Mesendoderm (in vitro differentiated cells): ENCODE results near the gene DBET.
"Not testable (repeated sequence)": the region's sequence is repeated elsewhere in the genome, so short reads cannot be mapped to it uniquely, and the experiment has no call there.

Experiments used
- DNase-seq: peaks from one replicate; pipeline ENCODE4 v3.0.0; 2013
- H2AK5ac ChIP-seq: 2 replicates; pipeline ENCODE4 v1.6.1; 2013; ENCODE audit warnings: low read length, inconsistent platforms
- H2BK120ac ChIP-seq: 2 replicates; pipeline ENCODE4 v1.6.1; 2013; ENCODE audit warnings: low read depth, mild to moderate bottlenecking, low read length, moderate library complexity, mixed read lengths
- H2BK15ac ChIP-seq: replicated peaks from 2 replicates; pipeline ENCODE4 v1.6.1; 2013; ENCODE audit warnings: low read depth, mild to moderate bottlenecking, moderate library complexity
- H2BK5ac ChIP-seq: 2 replicates; pipeline ENCODE4 v1.6.1; 2013; ENCODE audit warnings: low read length, inconsistent platforms
- H3K18ac ChIP-seq: 2 replicates; pipeline ENCODE4 v1.6.1; 2013; ENCODE audit warnings: mild to moderate bottlenecking, low read length, mixed read lengths
- H3K23ac ChIP-seq: one replicate; pipeline ENCODE4 v1.6.1; 2013; ENCODE audit warnings: low read length
- H3K27ac ChIP-seq: 2 replicates; pipeline ENCODE4 v1.5.1; 2013; ENCODE audit warnings: low read depth, mild to moderate bottlenecking, inconsistent platforms, low read length, moderate library complexity
- H3K27me3 ChIP-seq: 2 replicates; pipeline ENCODE4 v1.6.1; 2013; ENCODE audit warnings: low read length, control low read depth, mild to moderate bottlenecking, inconsistent platforms; ENCODE audit not compliant: insufficient read depth, poor library complexity
- H3K36me3 ChIP-seq: 2 replicates; pipeline ENCODE4 v1.6.1; 2013; ENCODE audit warnings: low read length, inconsistent platforms; ENCODE audit not compliant: control insufficient read depth, insufficient read depth
- H3K4ac ChIP-seq: one replicate; pipeline ENCODE4 v1.6.1; 2013; ENCODE audit warnings: low read depth, mild to moderate bottlenecking, low read length, moderate library complexity
- H3K4me1 ChIP-seq: 2 replicates; pipeline ENCODE4 v1.6.1; 2013; ENCODE audit warnings: low read depth, low read length, inconsistent platforms; ENCODE audit not compliant: control insufficient read depth
- H3K4me2 ChIP-seq: 2 replicates; pipeline ENCODE4 v1.6.1; 2013; ENCODE audit warnings: low read length
- H3K4me3 ChIP-seq: 2 replicates; pipeline ENCODE4 v1.5.1; 2013; ENCODE audit warnings: mild to moderate bottlenecking, low read length
- H3K56ac ChIP-seq: one replicate; pipeline ENCODE4 v1.6.1; 2013; ENCODE audit warnings: low read length
- H3K79me1 ChIP-seq: 2 replicates; pipeline ENCODE4 v1.6.1; 2013; ENCODE audit warnings: low read length, inconsistent platforms
- H3K79me2 ChIP-seq: 2 replicates; pipeline ENCODE4 v1.6.1; 2013; ENCODE audit warnings: mild to moderate bottlenecking, low read length; ENCODE audit not compliant: control insufficient read depth, insufficient read depth
- H3K9ac ChIP-seq: 2 replicates; pipeline ENCODE4 v1.6.1; 2013; ENCODE audit warnings: low read length, inconsistent platforms
- H4K5ac ChIP-seq: one replicate; pipeline ENCODE4 v1.6.1; 2013; ENCODE audit warnings: low read length
- H4K8ac ChIP-seq: one replicate; pipeline ENCODE4 v1.6.1; 2013; ENCODE audit warnings: low read depth, mild to moderate bottlenecking, control low read depth, low read length, moderate library complexity
- WGBS: extraction: QIAGEN DNeasy Blood & Tissue Kit; methylation state at CpG from one replicate; pipeline ENCODE4 v1.1.7; 2013; ENCODE audit warnings: low lambda C conversion rate, missing lambda C conversion rate; ENCODE audit not compliant: insufficient coverage; ENCODE audit errors: extremely low coverage; 5-methylcytosine and 5-hydroxymethylcytosine counted together

Gene DBET

DNA sequence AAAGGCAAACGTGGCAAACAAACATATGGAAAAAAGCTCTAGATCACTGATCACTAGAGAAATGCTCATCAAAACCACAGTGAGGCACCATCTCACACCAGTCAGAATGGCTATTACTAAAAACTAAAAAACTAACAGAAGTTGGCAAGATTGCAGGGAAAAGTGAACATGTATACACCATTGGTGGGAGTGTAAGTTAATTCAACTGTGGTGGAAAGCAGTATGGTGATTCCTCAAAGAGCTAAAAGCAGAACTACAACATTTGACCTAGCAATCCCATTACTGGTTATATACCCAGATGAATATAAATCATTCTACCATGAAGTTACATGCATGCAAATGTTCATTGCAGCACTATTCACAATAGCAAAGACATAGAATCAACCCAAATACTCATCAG lies 29.7 kb downstream of the DBET start:
- H2BK5ac ChIP-seq, result not testable (repeated sequence)

DNA sequence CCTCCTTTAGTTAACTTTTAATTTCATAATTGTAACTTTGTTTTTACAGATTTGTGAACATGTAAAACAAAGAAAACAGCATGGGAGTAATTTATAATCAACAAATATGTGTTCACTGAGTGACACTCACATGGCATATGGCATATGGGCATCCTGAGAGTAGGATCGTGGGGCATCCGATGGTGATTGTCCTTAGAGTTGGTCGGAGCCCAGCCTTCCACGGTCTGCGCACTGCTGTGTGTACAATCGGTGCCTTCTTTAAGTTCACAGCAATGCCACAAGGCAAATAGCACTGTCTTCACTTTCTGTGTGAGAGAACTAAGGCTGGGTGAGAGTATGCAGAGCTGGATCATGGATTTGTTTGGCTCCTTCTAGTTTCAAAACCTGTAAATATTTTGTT lies 31.0 kb downstream of the DBET start:
- H3K79me2 ChIP-seq, H3K18ac ChIP-seq, H3K4me2 ChIP-seq, H3K4me1 ChIP-seq, H3K9ac ChIP-seq, DNase-seq, H4K8ac ChIP-seq, H2BK120ac ChIP-seq, H3K4me3 ChIP-seq, H3K27ac ChIP-seq, H3K36me3 ChIP-seq, H3K4ac ChIP-seq, H2BK15ac ChIP-seq, H3K27me3 ChIP-seq, H3K23ac ChIP-seq, H2BK5ac ChIP-seq, H4K5ac ChIP-seq, H2AK5ac ChIP-seq, H3K56ac ChIP-seq, H3K79me1 ChIP-seq: not testable (repeated sequence)
- WGBS, result no CpG with 5 or more reads among the region's 6 CpGs

More for the DNA sequence above, 29.7 kb downstream of the DBET start:
- H3K23ac ChIP-seq, H3K4ac ChIP-seq, H4K5ac ChIP-seq, H3K79me2 ChIP-seq, H3K18ac ChIP-seq, H3K27me3 ChIP-seq, H3K36me3 ChIP-seq, H3K9ac ChIP-seq, H4K8ac ChIP-seq, H2AK5ac ChIP-seq, H2BK15ac ChIP-seq, H3K56ac ChIP-seq, H3K4me1 ChIP-seq, H3K27ac ChIP-seq, H3K4me3 ChIP-seq, H3K4me2 ChIP-seq, DNase-seq, H3K79me1 ChIP-seq, H2BK120ac ChIP-seq: not testable (repeated sequence)
- no CpG with 5 or more reads among the region's 1 CpG for WGBS

DNA sequence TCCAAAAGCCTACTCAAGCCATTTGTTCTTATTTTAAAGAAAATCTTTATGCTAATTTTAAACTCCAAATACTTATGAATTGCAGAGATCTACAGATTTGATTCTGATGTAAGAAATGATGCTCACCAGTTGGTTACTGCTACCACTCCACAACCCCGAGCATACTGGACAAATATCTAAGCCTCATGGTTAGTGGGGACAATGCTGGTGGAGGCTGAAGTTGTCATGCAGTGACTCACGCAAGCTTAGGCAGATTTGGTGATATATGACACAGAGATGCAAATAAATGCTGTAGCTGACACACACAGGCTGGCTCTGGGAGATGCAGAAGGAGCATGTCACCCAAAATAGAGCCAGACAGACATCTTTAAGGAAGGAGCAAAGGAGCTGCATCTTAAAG lies 35.3 kb downstream of the DBET start:
- H3K4me2 ChIP-seq, H3K56ac ChIP-seq, H2BK5ac ChIP-seq, H2AK5ac ChIP-seq, H2BK15ac ChIP-seq, H2BK120ac ChIP-seq, H3K79me2 ChIP-seq, H3K79me1 ChIP-seq, H3K9ac ChIP-seq, DNase-seq, H4K8ac ChIP-seq, H3K27ac ChIP-seq, H3K36me3 ChIP-seq, H3K23ac ChIP-seq, H3K18ac ChIP-seq, H3K4me1 ChIP-seq, H4K5ac ChIP-seq, H3K4me3 ChIP-seq, H3K4ac ChIP-seq, H3K27me3 ChIP-seq: not testable (repeated sequence)
- WGBS, result no CpG with 5 or more reads among the region's 2 CpGs

DNA sequence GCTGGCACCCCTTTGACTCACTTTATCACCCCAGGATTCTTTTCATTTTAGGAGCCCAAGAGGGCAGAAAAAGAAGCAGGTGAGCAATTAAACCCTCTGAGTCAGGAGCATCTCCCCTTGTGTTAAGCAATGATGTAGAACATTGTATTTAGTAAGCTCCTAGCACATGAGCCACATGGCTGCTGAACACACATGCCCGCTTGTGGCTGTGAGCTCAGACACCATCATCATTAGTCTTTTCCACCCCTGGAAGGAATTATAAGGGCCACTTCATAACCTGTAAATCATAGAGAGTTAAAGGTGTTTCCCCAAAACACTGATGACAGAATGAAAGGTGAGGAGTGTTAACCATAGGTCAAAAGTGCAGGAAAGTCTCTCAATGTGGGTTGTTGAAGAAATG lies 37.2 kb downstream of the DBET start:
- not testable (repeated sequence) for H2BK15ac ChIP-seq, H3K9ac ChIP-seq
- WGBS, result no CpG with 5 or more reads among the region's 1 CpG

DNA sequence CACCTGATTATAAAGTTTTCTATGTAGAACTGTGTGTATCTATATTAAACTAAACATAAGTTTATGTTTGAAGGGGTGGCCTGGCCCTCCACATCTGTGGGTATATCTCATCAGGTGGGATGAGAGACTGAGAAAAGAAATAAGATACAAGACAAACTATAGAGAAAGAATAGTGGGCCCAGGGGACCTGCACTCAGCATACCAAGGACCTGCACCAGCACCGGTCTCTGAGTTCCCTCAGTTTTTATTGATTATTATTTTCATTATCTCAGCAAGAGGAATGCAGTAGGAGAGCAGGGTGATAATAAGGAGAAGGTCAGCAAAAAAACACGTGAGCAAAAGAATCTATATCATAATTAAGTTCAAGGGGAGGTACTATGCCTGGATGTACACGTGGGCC lies 41.9 kb downstream of the DBET start:
- H3K9ac ChIP-seq, H2AK5ac ChIP-seq, H3K36me3 ChIP-seq, H3K4me1 ChIP-seq, H4K5ac ChIP-seq, H2BK15ac ChIP-seq, H3K79me1 ChIP-seq, H3K4ac ChIP-seq, H3K27ac ChIP-seq, H4K8ac ChIP-seq, H2BK5ac ChIP-seq, H3K27me3 ChIP-seq, H3K4me2 ChIP-seq, H3K18ac ChIP-seq, H3K23ac ChIP-seq, H3K79me2 ChIP-seq, DNase-seq, H3K56ac ChIP-seq, H2BK120ac ChIP-seq: not testable (repeated sequence)
- H3K4me3 ChIP-seq, result peak overlapping the region; percentile 37
- no CpG with 5 or more reads among the region's 3 CpGs for WGBS

More for the DNA sequence above, 37.2 kb downstream of the DBET start:
- not testable (repeated sequence) for H3K27ac ChIP-seq, H3K79me1 ChIP-seq, H3K23ac ChIP-seq, H3K79me2 ChIP-seq, H3K4me3 ChIP-seq, H4K8ac ChIP-seq, H3K56ac ChIP-seq, H3K4me2 ChIP-seq, H3K4me1 ChIP-seq, DNase-seq, H3K18ac ChIP-seq, H4K5ac ChIP-seq, H2AK5ac ChIP-seq, H2BK5ac ChIP-seq, H3K4ac ChIP-seq, H3K36me3 ChIP-seq, H2BK120ac ChIP-seq, H3K27me3 ChIP-seq

DNA sequence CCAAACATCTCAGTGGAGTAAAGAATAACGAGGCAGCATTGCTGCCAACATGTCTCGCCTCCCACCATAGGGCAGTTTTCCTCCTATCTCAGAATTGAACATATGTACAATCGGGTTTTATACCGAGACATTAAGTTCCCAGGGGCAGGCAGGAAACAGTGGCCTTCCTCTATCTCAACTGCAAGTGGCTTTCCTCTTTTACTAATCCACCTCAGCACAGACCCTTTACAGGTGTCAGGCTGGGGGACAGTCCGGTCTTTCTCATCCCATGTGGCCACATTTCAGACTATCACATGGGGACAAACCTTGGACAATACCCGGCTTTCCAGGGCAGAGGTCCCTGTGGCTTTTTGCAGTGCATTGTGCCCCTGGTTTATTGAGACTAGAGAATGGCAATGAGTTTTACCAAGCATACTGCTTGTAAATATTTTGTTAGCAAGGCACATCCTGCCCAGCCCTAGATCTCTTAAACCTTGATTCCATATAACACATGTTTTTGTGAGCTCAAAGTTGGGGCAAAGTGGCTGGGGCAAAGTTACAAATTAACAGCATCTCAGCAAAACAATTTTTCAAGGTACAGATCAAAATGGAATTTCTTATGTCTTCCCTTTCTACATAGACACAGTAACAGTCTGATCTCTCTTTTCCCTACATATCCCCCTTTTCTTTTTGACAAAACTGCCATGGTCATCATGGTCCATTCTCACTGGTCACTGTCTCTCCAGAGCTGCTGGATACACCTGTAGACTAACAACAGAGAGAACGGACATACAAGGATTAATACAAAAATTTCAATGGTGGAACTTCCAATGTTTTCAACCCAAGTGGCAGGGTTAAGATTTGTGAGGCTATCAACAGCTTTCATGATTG lies 42.5 kb downstream of the DBET start:
- H3K4me2 ChIP-seq, H3K18ac ChIP-seq, H3K79me1 ChIP-seq, H2BK5ac ChIP-seq, H3K4ac ChIP-seq, H3K36me3 ChIP-seq, H3K56ac ChIP-seq, H3K79me2 ChIP-seq, H4K5ac ChIP-seq, DNase-seq, H3K9ac ChIP-seq, H2AK5ac ChIP-seq, H3K27ac ChIP-seq, H2BK120ac ChIP-seq, H4K8ac ChIP-seq, H3K4me1 ChIP-seq, H2BK15ac ChIP-seq, H3K27me3 ChIP-seq, H3K23ac ChIP-seq: not testable (repeated sequence)
- WGBS, result no CpG with 5 or more reads among the region's 7 CpGs
- H3K4me3 ChIP-seq, result peak overlapping the region; percentile 37
